Activated B cell treated with CpG ODN at 0.5 μM for 24 hours (primary cell): Measurements from ENCODE around the gene SLC35E2B. TPM values are rescaled to one million over a fixed set of nuclear protein-coding genes. Genes with fewer than 3 reads are reported as not detected.

Experiments
- ATAC-seq: fragments of 200-7000 bp; cut with Tn5 transposase; one replicate; pipeline ENCODE4 v1.10.0; 2021; ENCODE audit warnings: low read depth, mild to moderate bottlenecking, moderate library complexity
- CTCF ChIA-PET: fragments of 350-600 bp; sonication (Branson Sonifier 250); formaldehyde crosslinking; loops from one replicate; lab custom pipeline; 2021; ENCODE audit warnings: antibody characterized with exemption; lab: Charles Lee
- POLR2A ChIA-PET: fragments of 350-600 bp; sonication (Branson Sonifier 250); formaldehyde crosslinking; loops from one replicate; lab custom pipeline; 2021; ENCODE audit warnings: antibody characterized with exemption; lab: Charles Lee
- DNase-seq: peaks from one replicate; pipeline ENCODE4 v3.0.0; 2022
- H3K27ac Mint-ChIP-seq: one replicate; pipeline ENCODE4 v1.8.0; 2020; ENCODE audit warnings: mixed read lengths
- H3K27me3 Mint-ChIP-seq: one replicate; pipeline ENCODE4 v1.8.0; 2021; ENCODE audit warnings: mixed read lengths
- H3K36me3 Mint-ChIP-seq: one replicate; pipeline ENCODE4 v1.8.0; 2021; ENCODE audit warnings: low read depth, mixed read lengths
- H3K4me1 Mint-ChIP-seq: one replicate; pipeline ENCODE4 v1.8.0; 2021; ENCODE audit warnings: mixed read lengths
- H3K4me3 Mint-ChIP-seq: one replicate; pipeline ENCODE4 v1.8.0; 2020; ENCODE audit warnings: mild to moderate bottlenecking, mixed read lengths
- H3K9me3 Mint-ChIP-seq: one replicate; pipeline ENCODE4 v1.8.0; 2020; ENCODE audit warnings: mixed read lengths
- intact Hi-C: fragments of 100-400 bp; cut with micrococcal nuclease; formaldehyde crosslinking; loops from one replicate; pipeline ENCODE4 v1.15.1; 2024
- total RNA-seq: library from RNA; stranded (reverse); gene quantifications from 2 replicates; pipeline ENCODE4 v1.2.3, GENCODE V29; 2022
- TF ChIP-seq, protein P1 (sequence below): fragments of 200-600 bp; IDR thresholded peaks from one replicate; pipeline ENCODE4 v1.8.0; 2022; ENCODE audit warnings: antibody characterized with exemption, mild to moderate bottlenecking

The SLC35E2B gene
- total RNA-seq, 1 donor from 2014 or later, result 54.7 TPM

DNA sequence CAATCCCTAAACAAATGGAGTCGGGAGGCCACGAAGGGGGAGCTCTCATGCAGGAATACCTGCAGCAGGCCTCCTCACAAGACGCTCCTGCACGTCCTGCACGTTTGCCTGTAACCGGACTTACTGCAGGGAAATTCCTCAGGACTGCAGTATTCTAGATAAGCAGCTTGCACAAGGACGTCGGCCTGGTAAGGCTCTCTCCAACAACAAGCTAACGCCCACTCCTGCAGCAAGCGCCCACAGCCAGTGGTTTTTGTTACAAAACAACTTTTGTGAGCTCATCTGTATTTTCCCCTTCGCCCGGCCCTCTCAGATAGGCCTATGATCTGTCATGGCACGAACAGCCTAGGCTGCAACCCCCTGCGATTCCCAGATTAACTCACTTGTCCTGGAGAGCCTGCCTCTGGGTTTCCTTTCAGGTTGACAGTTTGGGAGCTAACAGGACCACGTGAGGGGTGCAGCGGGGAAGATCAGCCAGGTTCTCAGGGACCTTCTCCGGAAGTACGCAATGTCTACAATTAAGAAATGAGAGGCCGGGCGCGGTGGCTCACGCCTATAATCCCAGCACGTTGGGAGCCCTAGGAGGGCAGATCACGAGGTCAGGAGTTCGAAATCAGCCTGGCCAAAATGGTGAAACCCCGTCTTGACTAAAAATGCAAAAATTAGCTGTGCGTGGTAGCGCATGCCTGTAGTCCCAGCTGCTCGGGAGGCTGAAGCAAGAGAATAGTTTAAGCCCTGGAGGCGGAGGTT lies 78.2 kb downstream of the SLC35E2B start:
- H3K27me3 Mint-ChIP-seq, result no peaks in the 10 kb centered on the region
- ATAC-seq (no peak), DNase-seq (no peak)
- H3K9me3 Mint-ChIP-seq, result no peaks in the 10 kb centered on the region
- H3K4me3 Mint-ChIP-seq, result peak overlapping the region; percentile 90
- ChIA-PET POLR2A (interaction anchor here (0.6 to 3.9 kb wide), 10 partner anchors 8 to 295 kb away, joined by 3 to 35 read pairs (median 6); partner anchors contain the start of genes MMP23B and MRPL20), CTCF (no interaction called here)
- intact Hi-C loops, result loop anchor here (2.0 kb wide), 1 partner anchor 16 kb away; no protein-coding TSS in a partner anchor
- TF ChIP-seq, protein P1, sequence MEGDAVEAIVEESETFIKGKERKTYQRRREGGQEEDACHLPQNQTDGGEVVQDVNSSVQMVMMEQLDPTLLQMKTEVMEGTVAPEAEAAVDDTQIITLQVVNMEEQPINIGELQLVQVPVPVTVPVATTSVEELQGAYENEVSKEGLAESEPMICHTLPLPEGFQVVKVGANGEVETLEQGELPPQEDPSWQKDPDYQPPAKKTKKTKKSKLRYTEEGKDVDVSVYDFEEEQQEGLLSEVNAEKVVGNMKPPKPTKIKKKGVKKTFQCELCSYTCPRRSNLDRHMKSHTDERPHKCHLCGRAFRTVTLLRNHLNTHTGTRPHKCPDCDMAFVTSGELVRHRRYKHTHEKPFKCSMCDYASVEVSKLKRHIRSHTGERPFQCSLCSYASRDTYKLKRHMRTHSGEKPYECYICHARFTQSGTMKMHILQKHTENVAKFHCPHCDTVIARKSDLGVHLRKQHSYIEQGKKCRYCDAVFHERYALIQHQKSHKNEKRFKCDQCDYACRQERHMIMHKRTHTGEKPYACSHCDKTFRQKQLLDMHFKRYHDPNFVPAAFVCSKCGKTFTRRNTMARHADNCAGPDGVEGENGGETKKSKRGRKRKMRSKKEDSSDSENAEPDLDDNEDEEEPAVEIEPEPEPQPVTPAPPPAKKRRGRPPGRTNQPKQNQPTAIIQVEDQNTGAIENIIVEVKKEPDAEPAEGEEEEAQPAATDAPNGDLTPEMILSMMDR, result no peak
- peaks cover 9% of the 10 kb centered on the region for H3K36me3 Mint-ChIP-seq
- H3K27ac Mint-ChIP-seq, result peak overlapping the region; percentile 86
- H3K4me1 Mint-ChIP-seq, result peaks cover 26% of the 10 kb centered on the region

- ATAC-seq, result no peak
- intact Hi-C loops, result loop anchor here (2.0 kb wide), 1 partner anchor 17 kb away; no protein-coding TSS in a partner anchor
- Mint-ChIP-seq H3K27me3 (no peaks in the 10 kb centered on the region), H3K4me1 (peaks cover 26% of the 10 kb centered on the region), H3K36me3 (peaks cover 7% of the 10 kb centered on the region), H3K9me3 (no peaks in the 10 kb centered on the region), H3K27ac (no peak overlapping the region), H3K4me3 (peak overlapping the region; percentile 42)
- ChIA-PET POLR2A (interaction anchor here (1.0 to 3.9 kb wide), 3 partner anchors 10 to 16 kb away, joined by 6 to 19 read pairs (median 7); no protein-coding TSS in a partner anchor), CTCF (no interaction called here)
- no peak for DNase-seq
- TF ChIP-seq, protein P1, result no peak
Measured at GRCh38 chr1:1613509-1614082, 79.0 kb downstream of the SLC35E2B start.

GRCh38 chr1:1612104-1612400 lies 80.5 kb downstream of the SLC35E2B start:
- Mint-ChIP-seq H3K4me1 (peaks cover 30% of the 10 kb centered on the region), H3K9me3 (no peaks in the 10 kb centered on the region), H3K27me3 (no peaks in the 10 kb centered on the region), H3K27ac (no peak overlapping the region), H3K36me3 (peaks cover 4% of the 10 kb centered on the region), H3K4me3 (no peak overlapping the region)
- intact Hi-C loops, result no loop called here
- CTCF ChIA-PET, result no interaction called here
- DNase-seq (no peak), ATAC-seq (no peak)
- TF ChIP-seq, protein P1, result no peak
- POLR2A ChIA-PET, result interaction anchor here (0.6 to 0.7 kb wide), 3 partner anchors 7 to 297 kb away, joined by 3 read pairs; no protein-coding TSS in a partner anchor

GRCh38 chr1:1610796-1611195 lies 81.8 kb downstream of the SLC35E2B start:
- POLR2A ChIA-PET, result no interaction called here
- H3K4me1 Mint-ChIP-seq, result peaks cover 33% of the 10 kb centered on the region
- CTCF ChIA-PET, result no interaction called here
- H3K27ac Mint-ChIP-seq, result no peak overlapping the region
- DNase-seq (no peak), ATAC-seq (no peak)
- H3K4me3 Mint-ChIP-seq, result no peak overlapping the region
- peaks cover 4% of the 10 kb centered on the region for H3K36me3 Mint-ChIP-seq
- intact Hi-C loops, result no loop called here
- no peaks in the 10 kb centered on the region for H3K9me3 Mint-ChIP-seq
- H3K27me3 Mint-ChIP-seq, result no peaks in the 10 kb centered on the region
- TF ChIP-seq, protein P1, result no peak

DNA sequence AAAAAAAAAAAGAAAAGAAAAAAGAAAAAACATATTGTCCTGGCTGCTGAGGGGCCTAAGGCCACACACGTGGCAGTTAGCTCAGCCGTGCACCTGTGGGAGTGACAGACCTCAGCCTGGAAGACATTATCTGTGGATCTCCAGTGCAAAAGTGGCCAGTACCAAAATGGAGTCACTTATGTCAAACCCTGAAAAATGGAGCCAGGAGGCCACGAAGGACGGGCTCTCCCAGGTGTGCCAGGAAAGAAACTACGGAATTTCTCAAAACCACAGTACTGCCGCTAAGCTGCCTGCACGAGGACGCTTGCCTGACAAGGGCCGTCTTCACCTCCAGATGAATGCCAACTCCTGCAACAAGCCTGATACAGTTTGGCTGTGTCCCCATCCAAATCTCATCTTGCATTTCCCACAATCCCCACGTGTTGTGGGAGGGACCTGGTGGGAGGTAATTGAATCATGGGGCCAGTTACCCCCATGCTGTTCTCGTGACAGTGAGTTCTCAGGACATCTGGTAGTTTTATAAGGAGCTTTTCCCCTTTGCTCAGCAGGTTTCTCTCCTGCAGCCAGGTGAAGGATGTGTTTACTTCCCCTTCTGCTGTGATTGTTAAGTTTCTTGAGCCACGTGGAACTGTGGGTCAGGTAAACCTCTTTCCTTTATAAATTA lies 82.6 kb downstream of the SLC35E2B start:
- TF ChIP-seq, protein P1, result no peak
- intact Hi-C loops, result no loop called here
- Mint-ChIP-seq H3K4me1 (peaks cover 32% of the 10 kb centered on the region), H3K27me3 (no peaks in the 10 kb centered on the region), H3K9me3 (no peaks in the 10 kb centered on the region), H3K4me3 (no peak overlapping the region), H3K27ac (no peak overlapping the region), H3K36me3 (peaks cover 3% of the 10 kb centered on the region)
- ChIA-PET POLR2A (no interaction called here), CTCF (no interaction called here)
- ATAC-seq (no peak), DNase-seq (no peak)
